Caco-2 (cell line): ENCODE measurements around the gene NCOR2. TPM values are rescaled to one million over a fixed set of nuclear protein-coding genes. Genes with fewer than 3 reads are reported as not detected.
A peak's percentile ranks its signal among the peaks of the same experiment; 100 is the strongest.

Source experiments
- BruUV-seq: library from RNA; stranded (reverse); fragments of 400-500 nt; replicated peaks from 2 replicates; lab custom pipeline; 2021; lab: Mats Ljungman, UMichigan
- CTCF ChIA-PET: fragments of 300-600 bp; sonication (Branson Sonifier 250); formaldehyde crosslinking; loops from one replicate; lab custom pipeline; 2022; ENCODE audit warnings: antibody characterized with exemption; lab: Charles Lee
- POLR2A ChIA-PET: fragments of 300-600 bp; sonication (Branson Sonifier 250); formaldehyde crosslinking; loops from one replicate; lab custom pipeline; 2022; ENCODE audit warnings: antibody characterized with exemption; lab: Charles Lee
- DNase-seq, 2 experiments: peaks; one replicate each; pipeline versions ENCODE4 v3.0.0 to v3.0.0-alpha.2; 2020 to 2022
- H3K27me3 ChIP-seq: replicated peaks from 2 replicates; pipeline ENCODE4 v1.6.0; 2011; ENCODE audit warnings: low read length; ENCODE audit not compliant: control insufficient read depth, insufficient read depth
- H3K36me3 ChIP-seq: 2 replicates; pipeline ENCODE4 v1.5.1; 2011; ENCODE audit warnings: low read length; ENCODE audit not compliant: control insufficient read depth, insufficient read depth
- H3K4me1 ChIP-seq: fragments of 250-450 bp; sonication (Bioruptor Pico); 2 replicates; pipeline ENCODE4 v1.5.1; 2020; ENCODE audit warnings: mild to moderate bottlenecking
- H3K4me3 ChIP-seq: 2 replicates; pipeline ENCODE4 v1.5.1; 2011; ENCODE audit warnings: low read depth, mild to moderate bottlenecking, control low read depth, low read length
- H3K9me3 ChIP-seq: fragments of 250-450 bp; sonication (Bioruptor Pico); 2 replicates; pipeline ENCODE4 v1.5.1; 2020; ENCODE audit warnings: mild to moderate bottlenecking, moderate library complexity
- H3K27ac Mint-ChIP-seq: one replicate; pipeline ENCODE4 v1.8.0; 2022; ENCODE audit warnings: mixed read lengths; ENCODE audit not compliant: unreplicated experiment
- H3K27me3 Mint-ChIP-seq: one replicate; pipeline ENCODE4 v1.8.0; 2022; ENCODE audit warnings: mixed read lengths; ENCODE audit not compliant: insufficient read depth, unreplicated experiment
- H3K36me3 Mint-ChIP-seq: one replicate; pipeline ENCODE4 v1.8.0; 2022; ENCODE audit warnings: mild to moderate bottlenecking, mixed read lengths; ENCODE audit not compliant: insufficient read depth, unreplicated experiment
- H3K4me1 Mint-ChIP-seq: one replicate; pipeline ENCODE4 v1.8.0; 2022; ENCODE audit warnings: low read depth, mixed read lengths; ENCODE audit not compliant: unreplicated experiment
- H3K4me3 Mint-ChIP-seq: one replicate; pipeline ENCODE4 v1.8.0; 2022; ENCODE audit warnings: mild to moderate bottlenecking, moderate library complexity, mixed read lengths; ENCODE audit not compliant: unreplicated experiment
- H3K9me3 Mint-ChIP-seq: one replicate; pipeline ENCODE4 v1.8.0; 2022; ENCODE audit warnings: mixed read lengths; ENCODE audit not compliant: unreplicated experiment
- CTCF ChIP-seq, 2 experiments: fragments of 200-600 bp in 1 of 2; IDR thresholded peaks; 1 replicate in 1 of 2; 2 replicates in 1 of 2; pipeline versions ENCODE4 v1.5.1 to v1.8.0; 2011 to 2022; ENCODE audit warnings: antibody characterized with exemption in 1 of 2, control low read depth in 1 of 2, inconsistent platforms in 1 of 2, low read depth in 1 of 2, low read length in 1 of 2, mild to moderate bottlenecking in 1 of 2, moderate library complexity in 1 of 2; ENCODE audit not compliant: insufficient read depth in 1 of 2, severe bottlenecking in 1 of 2, unreplicated experiment in 1 of 2
- intact Hi-C: fragments of 100-400 bp; cut with micrococcal nuclease; formaldehyde crosslinking; loops from one replicate; pipeline ENCODE4 v1.10.0; 2022; ENCODE audit not compliant: unreplicated experiment
- total RNA-seq: library from RNA; stranded (reverse); gene quantifications from 2 replicates; pipeline ENCODE4 v1.2.3, GENCODE V29; 2022

NCOR2 gene
- total RNA-seq, 1 experiment from 2014 or later: 250 TPM

GRCh38 chr12:124561231-124561630, 6.2 kb downstream of the NCOR2 start:
- DNase-seq: no peak
- POLR2A ChIA-PET: no interaction called here
- Mint-ChIP-seq H3K36me3 (peaks cover 15% of the 10 kb centered on the region), H3K27ac (peak overlapping the region; percentile 34), H3K4me3 (no peak overlapping the region), H3K27me3 (no peaks in the 10 kb centered on the region), H3K9me3 (no peaks in the 10 kb centered on the region), H3K4me1 (peaks cover 12% of the 10 kb centered on the region)
- Histone ChIP-seq H3K9me3 (no peaks in the 10 kb centered on the region), H3K27me3 (no peaks in the 10 kb centered on the region), H3K36me3 (peaks cover 1% of the 10 kb centered on the region), H3K4me1 (peaks cover 11% of the 10 kb centered on the region), H3K4me3 (no peak overlapping the region)
- no peak for TF ChIP-seq CTCF (IDR thresholded peaks at IDR 0.05; ENCODE audit: insufficient read depth in 1 of 2, low read depth in 1 of 2, low read length in 1 of 2, severe bottlenecking in 1 of 2, unreplicated experiment in 1 of 2)
- CTCF ChIA-PET: interaction anchor here (0.6 kb wide), 1 partner anchor 172 kb away, joined by 3 read pairs; no protein-coding TSS in a partner anchor
- intact Hi-C loops: no loop called here
- BruUV-seq: no TSS peak

GRCh38 chr12:124560146-124560890, 7.1 kb downstream of the NCOR2 start:
- TF ChIP-seq CTCF (IDR thresholded peaks at IDR 0.05; ENCODE audit: insufficient read depth in 1 of 2, low read depth in 1 of 2, low read length in 1 of 2, severe bottlenecking in 1 of 2, unreplicated experiment in 1 of 2): no peak
- Mint-ChIP-seq H3K27me3 (no peaks in the 10 kb centered on the region), H3K9me3 (no peaks in the 10 kb centered on the region), H3K4me3 (no peak overlapping the region), H3K36me3 (peaks cover 21% of the 10 kb centered on the region), H3K4me1 (peaks cover 12% of the 10 kb centered on the region), H3K27ac (no peak overlapping the region)
- no TSS peak for BruUV-seq
- intact Hi-C loops: no loop called here
- DNase-seq: no peak
- Histone ChIP-seq H3K4me1 (peaks cover 11% of the 10 kb centered on the region), H3K4me3 (no peak overlapping the region), H3K9me3 (no peaks in the 10 kb centered on the region), H3K27me3 (no peaks in the 10 kb centered on the region), H3K36me3 (peaks cover 1% of the 10 kb centered on the region)
- POLR2A ChIA-PET: no interaction called here
- CTCF ChIA-PET: no interaction called here

GRCh38 chr12:124559182-124560017, 8.0 kb downstream of the NCOR2 start:
- Histone ChIP-seq H3K4me3 (no peak overlapping the region), H3K36me3 (peaks cover 1% of the 10 kb centered on the region), H3K9me3 (no peaks in the 10 kb centered on the region), H3K27me3 (no peaks in the 10 kb centered on the region), H3K4me1 (peaks cover 11% of the 10 kb centered on the region)
- Mint-ChIP-seq H3K27ac (peak overlapping the region; percentile 4), H3K4me1 (peaks cover 12% of the 10 kb centered on the region), H3K9me3 (no peaks in the 10 kb centered on the region), H3K36me3 (peaks cover 21% of the 10 kb centered on the region), H3K4me3 (no peak overlapping the region), H3K27me3 (no peaks in the 10 kb centered on the region)
- no TSS peak for BruUV-seq
- intact Hi-C loops: no loop called here
- no peak for DNase-seq
- ChIA-PET CTCF (no interaction called here), POLR2A (no interaction called here)
- TF ChIP-seq CTCF (IDR thresholded peaks at IDR 0.05; ENCODE audit: insufficient read depth in 1 of 2, low read depth in 1 of 2, low read length in 1 of 2, severe bottlenecking in 1 of 2, unreplicated experiment in 1 of 2): no peak
